Measurements from ENCODE around the gene GNAQ.

DNA sequence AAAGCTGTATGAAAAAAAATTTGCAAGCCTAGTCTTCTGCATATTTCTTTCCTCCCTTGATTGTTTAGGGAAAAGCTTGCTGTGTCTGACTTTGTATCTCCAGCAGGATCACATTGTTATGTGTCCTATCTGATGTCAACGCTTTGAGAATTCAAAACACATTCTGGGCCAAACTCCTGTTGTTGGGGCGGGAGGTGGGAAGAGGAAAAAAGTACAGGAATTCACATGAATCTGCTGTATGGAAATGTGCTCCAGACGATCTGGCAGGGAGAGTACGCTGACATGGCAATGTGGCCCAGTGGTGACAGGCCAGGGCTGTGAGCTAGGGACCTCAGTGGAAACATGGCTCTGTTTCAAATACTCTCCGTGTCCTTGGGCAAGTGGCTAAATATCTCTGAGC is 296.1 kb downstream of the GNAQ start:
- TF ChIP-seq GATA2 (IDR thresholded peaks at IDR 0.05; ENCODE audit: low read depth, low read length) (no peak), GATA3 (IDR thresholded peaks at IDR 0.05; ENCODE audit: low read depth, low read length) (no peak)

Data from SH-SY5Y (cell line).